Breast epithelium (tissue), 4 donors: Measurements from ENCODE around the gene MPP3. TPM values are rescaled to one million over a fixed set of nuclear protein-coding genes. Genes with fewer than 3 reads are reported as not detected.

Experiments used
- DNase-seq, 2 donors: peaks; one replicate each; pipeline ENCODE4 v3.0.0-alpha.2; 2019; ENCODE audit warnings: low spot score in 2 of 2
- H3K27ac ChIP-seq, 2 donors: fragments of 200-600 bp; sonication (generic) in 1 of 2; one replicate each; pipeline ENCODE4 v1.5.1; 2016 to 2019; ENCODE audit warnings: mild to moderate bottlenecking in 1 of 2
- H3K27me3 ChIP-seq, 2 donors: fragments of 200-600 bp; sonication (generic) in 1 of 2; one replicate each; pipeline versions ENCODE4 v1.5.1 to v1.6.0; 2017 to 2019; ENCODE audit warnings: control low read depth in 1 of 2, mild to moderate bottlenecking in 1 of 2
- H3K36me3 ChIP-seq: fragments of 200-600 bp; one replicate; pipeline ENCODE4 v1.5.1; 2019
- H3K4me1 ChIP-seq, 2 donors: fragments of 200-600 bp; sonication (generic); one replicate each; pipeline ENCODE4 v1.5.1; 2016 to 2019; ENCODE audit warnings: control low read depth in 1 of 2
- H3K4me3 ChIP-seq, 3 donors: fragments of 200-600 bp; sonication (generic); 1 replicate in 2 of 3; 2 replicates in 1 of 3; pipeline ENCODE4 v1.5.1; 2016 to 2019; ENCODE audit warnings: mild to moderate bottlenecking in 3 of 3, moderate library complexity in 2 of 3
- H3K9me3 ChIP-seq, 2 donors: fragments of 200-600 bp; sonication (generic) in 1 of 2; one replicate each; pipeline ENCODE4 v1.5.1; 2016 to 2019; ENCODE audit warnings: control low read depth in 1 of 2
- POLR2A ChIP-seq: fragments of 450-650 bp; IDR thresholded peaks from one replicate; pipeline ENCODE4 v1.6.1; 2016; ENCODE audit warnings: antibody characterized with exemption, mild to moderate bottlenecking, moderate library complexity
- POLR2AphosphoS5 ChIP-seq, 3 donors: sonication (generic); formaldehyde crosslinking; IDR thresholded peaks; one replicate each; pipeline ENCODE4 v1.6.1; 2017; ENCODE audit warnings: antibody characterized with exemption in 3 of 3
- intact Hi-C: fragments of 100-400 bp; cut with DNase I; formaldehyde crosslinking; loops from one replicate; pipeline ENCODE4 v1.15.1; 2023; ENCODE audit warnings: low total_unique reads
- total RNA-seq, 3 donors: library from RNA; depleted of rRNA; stranded (reverse); fragments of >200 nt; gene quantifications; one replicate each; pipeline ENCODE4 v1.1.0, GENCODE V29; 2016
- TF ChIP-seq, protein P1 (sequence below), 3 donors: fragments of 450-650 bp; IDR thresholded peaks; one replicate each; pipeline ENCODE4 v1.5.1; 2016 to 2017; ENCODE audit warnings: antibody characterized with exemption in 3 of 3, mild to moderate bottlenecking in 3 of 3, moderate library complexity in 3 of 3

MPP3 gene
- total RNA-seq, 3 donors from 2014 or later = 24.2 to 26.3 (median 26.2) TPM

DNA sequence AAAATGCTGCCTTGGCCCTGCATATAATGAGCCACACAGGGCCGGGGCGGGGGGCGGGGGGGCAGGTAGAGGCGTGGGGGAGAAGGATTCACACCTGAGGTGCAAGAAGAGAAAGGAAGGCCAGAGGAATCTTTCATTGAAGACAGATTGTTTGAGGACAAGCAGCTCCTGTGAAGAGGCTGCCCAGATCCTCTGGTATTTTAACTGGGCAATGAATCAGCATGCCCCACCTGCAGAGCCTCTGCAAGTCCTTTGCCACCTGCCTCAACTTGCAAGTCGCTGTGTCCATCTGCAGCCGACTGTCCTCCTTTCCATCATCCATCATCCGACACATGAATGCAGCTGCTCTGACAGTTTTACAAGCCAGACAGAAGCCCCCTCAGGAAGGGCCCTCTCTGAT, 73.1 kb downstream of the MPP3 start:
- no peaks in the 10 kb centered on the region for H3K9me3 ChIP-seq
- H3K27ac ChIP-seq = no peak overlapping the region
- intact Hi-C loops = loop anchor here (5.0 to 10.0 kb wide), 2 partner anchors 68 to 195 kb away; no protein-coding TSS in a partner anchor
- H3K36me3 ChIP-seq = no peaks in the 10 kb centered on the region
- TF ChIP-seq POLR2AphosphoS5 (IDR thresholded peaks at IDR 0.05) (no peak), POLR2A (no peak)
- TF ChIP-seq, protein P1, sequence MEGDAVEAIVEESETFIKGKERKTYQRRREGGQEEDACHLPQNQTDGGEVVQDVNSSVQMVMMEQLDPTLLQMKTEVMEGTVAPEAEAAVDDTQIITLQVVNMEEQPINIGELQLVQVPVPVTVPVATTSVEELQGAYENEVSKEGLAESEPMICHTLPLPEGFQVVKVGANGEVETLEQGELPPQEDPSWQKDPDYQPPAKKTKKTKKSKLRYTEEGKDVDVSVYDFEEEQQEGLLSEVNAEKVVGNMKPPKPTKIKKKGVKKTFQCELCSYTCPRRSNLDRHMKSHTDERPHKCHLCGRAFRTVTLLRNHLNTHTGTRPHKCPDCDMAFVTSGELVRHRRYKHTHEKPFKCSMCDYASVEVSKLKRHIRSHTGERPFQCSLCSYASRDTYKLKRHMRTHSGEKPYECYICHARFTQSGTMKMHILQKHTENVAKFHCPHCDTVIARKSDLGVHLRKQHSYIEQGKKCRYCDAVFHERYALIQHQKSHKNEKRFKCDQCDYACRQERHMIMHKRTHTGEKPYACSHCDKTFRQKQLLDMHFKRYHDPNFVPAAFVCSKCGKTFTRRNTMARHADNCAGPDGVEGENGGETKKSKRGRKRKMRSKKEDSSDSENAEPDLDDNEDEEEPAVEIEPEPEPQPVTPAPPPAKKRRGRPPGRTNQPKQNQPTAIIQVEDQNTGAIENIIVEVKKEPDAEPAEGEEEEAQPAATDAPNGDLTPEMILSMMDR (IDR thresholded peaks at IDR 0.05) = no peak
- no peaks in the 10 kb centered on the region for H3K4me1 ChIP-seq
- H3K27me3 ChIP-seq = peaks cover 0 to 39% of the 10 kb centered on the region in 2 donors
- DNase-seq = no peak
- H3K4me3 ChIP-seq = no peak overlapping the region

DNA sequence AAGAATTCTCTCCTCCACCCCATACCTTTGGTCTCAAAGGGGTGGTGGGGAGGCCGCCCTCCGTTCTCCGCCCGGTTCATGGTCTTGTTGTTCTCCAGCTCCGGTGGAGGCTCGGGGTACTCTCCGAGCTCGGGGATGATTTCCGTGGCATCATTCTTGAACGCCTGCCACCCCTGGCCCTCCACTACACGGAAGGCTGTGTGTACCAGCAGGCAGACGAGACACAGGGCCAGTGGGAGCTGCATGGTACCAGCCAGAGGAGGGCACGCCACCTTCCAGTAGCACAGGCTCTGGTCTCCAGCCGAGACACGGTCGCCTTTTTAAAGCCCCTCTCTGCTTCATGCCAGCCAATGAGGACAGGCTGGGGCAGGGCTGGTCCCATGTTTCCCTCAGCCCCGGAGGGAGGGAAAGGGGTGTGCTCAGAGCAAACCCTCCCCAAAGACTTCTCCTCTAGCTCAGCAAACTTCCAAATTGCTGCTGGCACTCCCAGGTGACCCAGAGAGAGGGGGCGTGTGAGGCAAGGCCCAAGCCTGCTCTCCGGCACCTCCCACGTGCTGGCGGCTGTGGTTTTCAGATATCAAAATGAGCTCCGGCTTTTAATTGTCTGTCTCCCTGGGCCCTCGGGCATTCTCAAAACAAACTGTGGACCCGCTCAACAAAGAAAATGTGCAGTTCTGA, 74.3 kb downstream of the MPP3 start, which contains the start of gene SOST:
Gene SOST (minus strand): TSS at position 295 of the 678 bp plus-strand sequence. CDS start 50 bp downstream, at position 245.
- peaks cover 0 to 42% of the 10 kb centered on the region in 2 donors for H3K27me3 ChIP-seq
- TF ChIP-seq POLR2A = no peak
- TF ChIP-seq POLR2AphosphoS5 (IDR thresholded peaks at IDR 0.05) = no peak
- TF ChIP-seq, protein P1 (IDR thresholded peaks at IDR 0.05) = no peak
- H3K4me1 ChIP-seq = no peaks in the 10 kb centered on the region
- H3K27ac ChIP-seq = no peak within 1 kb of the TSS
- intact Hi-C loops = loop anchor here (5.0 to 10.0 kb wide), 2 partner anchors 66 to 194 kb away; no protein-coding TSS in a partner anchor
- no peak within 1 kb of the TSS for H3K4me3 ChIP-seq
- H3K9me3 ChIP-seq = no peaks in the 10 kb centered on the region
- no peaks in the 10 kb centered on the region for H3K36me3 ChIP-seq
- DNase-seq = no peak

DNA sequence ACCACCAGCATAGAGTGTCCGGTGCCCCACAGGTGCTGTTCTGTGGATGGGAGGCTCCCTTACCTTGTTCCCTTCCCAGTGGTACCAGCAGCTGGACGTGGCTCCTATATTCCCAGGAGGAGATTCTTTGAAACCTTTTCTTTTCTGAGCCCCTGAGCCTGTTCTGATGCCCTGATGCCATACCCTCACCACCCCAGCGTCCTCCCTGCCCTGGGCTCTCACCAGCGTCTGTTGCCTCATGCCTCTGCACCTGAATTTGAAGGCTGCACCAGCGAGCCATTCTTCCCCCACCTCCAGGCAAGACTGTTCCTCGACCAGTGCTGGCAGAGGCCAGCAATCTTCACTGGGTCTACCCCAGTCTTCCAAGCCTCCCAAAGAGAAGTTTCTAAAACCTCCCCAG, 74.9 kb downstream of the MPP3 start:
- intact Hi-C loops = loop anchor here (5.0 to 10.0 kb wide), 2 partner anchors 66 to 193 kb away; no protein-coding TSS in a partner anchor
- H3K9me3 ChIP-seq = no peaks in the 10 kb centered on the region
- TF ChIP-seq POLR2A = no peak
- no peak for TF ChIP-seq POLR2AphosphoS5 (IDR thresholded peaks at IDR 0.05)
- TF ChIP-seq, protein P1 (IDR thresholded peaks at IDR 0.05) = no peak
- no peak for DNase-seq
- no peaks in the 10 kb centered on the region for H3K36me3 ChIP-seq
- H3K4me1 ChIP-seq = no peaks in the 10 kb centered on the region
- H3K4me3 ChIP-seq = no peak overlapping the region
- no peak overlapping the region for H3K27ac ChIP-seq
- H3K27me3 ChIP-seq = peaks cover 0 to 42% of the 10 kb centered on the region in 2 donors

- DNase-seq = no peak
- H3K36me3 ChIP-seq = no peaks in the 10 kb centered on the region
- H3K27ac ChIP-seq = no peak overlapping the region
- intact Hi-C loops = loop anchor here (5.0 to 10.0 kb wide), 2 partner anchors 65 to 192 kb away; no protein-coding TSS in a partner anchor
- H3K4me3 ChIP-seq = no peak overlapping the region
- no peak for TF ChIP-seq POLR2AphosphoS5 (IDR thresholded peaks at IDR 0.05)
- TF ChIP-seq, protein P1 (IDR thresholded peaks at IDR 0.05) = no peak
- no peak for TF ChIP-seq POLR2A
- no peaks in the 10 kb centered on the region for H3K4me1 ChIP-seq
- H3K27me3 ChIP-seq = peaks cover 0 to 42% of the 10 kb centered on the region in 2 donors
- H3K9me3 ChIP-seq = no peaks in the 10 kb centered on the region
These were observed 75.7 kb downstream of the MPP3 start for GRCh38 chr17:43757171-43757660.

DNA sequence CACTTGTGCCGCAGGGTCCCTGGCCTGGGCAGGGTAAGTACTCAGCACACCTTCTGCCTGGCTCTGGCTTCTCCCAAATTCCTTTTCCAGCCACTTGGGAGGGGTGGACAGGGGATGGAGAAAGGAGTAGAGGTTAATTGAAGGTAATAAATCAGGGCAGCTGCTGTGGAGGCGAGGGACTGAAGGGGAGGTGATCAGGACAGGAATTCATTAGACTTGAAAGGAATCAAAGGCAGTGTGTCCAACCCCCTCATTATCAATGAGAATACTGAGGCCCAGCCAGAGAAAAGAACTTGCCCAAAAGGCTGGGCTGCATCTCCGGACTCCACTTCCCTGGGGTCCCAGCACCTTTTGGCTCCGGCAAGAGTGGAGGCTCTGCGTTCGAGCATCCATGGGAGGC, 76.7 kb downstream of the MPP3 start:
- Histone ChIP-seq H3K27me3 (peaks cover 0 to 42% of the 10 kb centered on the region in 2 donors), H3K27ac (no peak overlapping the region), H3K4me3 (no peak overlapping the region), H3K9me3 (no peaks in the 10 kb centered on the region), H3K4me1 (no peaks in the 10 kb centered on the region), H3K36me3 (no peaks in the 10 kb centered on the region)
- TF ChIP-seq POLR2A = no peak
- TF ChIP-seq, protein P1 (IDR thresholded peaks at IDR 0.05) = no peak
- TF ChIP-seq POLR2AphosphoS5 (IDR thresholded peaks at IDR 0.05) = no peak
- intact Hi-C loops = loop anchor here (5.0 to 10.0 kb wide), 2 partner anchors 64 to 191 kb away; no protein-coding TSS in a partner anchor
- no peak for DNase-seq
